GM18507 (cell line): ENCODE results near the gene DHX36.

Experiments used
- DNase-seq: peaks from one replicate; pipeline ENCODE4 v3.0.0; 2011; ENCODE audit warnings: low read depth; ENCODE audit not compliant: insufficient read length; ENCODE audit errors: extremely low spot score
- FAIRE-seq: peaks from 2 replicates; lab custom pipeline; 2011; peaks lifted over from hg19 to GRCh38; lab: Jason Lieb, UNC

Gene DHX36

GRCh38 chr3:154301561-154301960 lies 22.7 kb downstream of the DHX36 start:
- DNase-seq (no peak), FAIRE-seq (no peak)

GRCh38 chr3:154294016-154294415 lies 30.3 kb downstream of the DHX36 start:
- FAIRE-seq = no peak
- DNase-seq = no peak

GRCh38 chr3:154290187-154290586 lies 34.1 kb downstream of the DHX36 start:
- DNase-seq (no peak), FAIRE-seq (no peak)

- FAIRE-seq (no peak), DNase-seq (no peak)
Measured at GRCh38 chr3:154285221-154285620, 39.1 kb downstream of the DHX36 start.

GRCh38 chr3:154280161-154280560 lies 44.1 kb downstream of the DHX36 start:
- no peak for DNase-seq
- FAIRE-seq = no peak

- DNase-seq (no peak), FAIRE-seq (no peak)
Measured at GRCh38 chr3:154275965-154276364, 48.3 kb downstream of the DHX36 start.

- DNase-seq = no peak
- FAIRE-seq = no peak
Measured at GRCh38 chr3:154275292-154275691, 49.0 kb downstream of the DHX36 start.

- DNase-seq = no peak
- FAIRE-seq = no peak
Measured at GRCh38 chr3:154274348-154274747, 49.9 kb downstream of the DHX36 start.

- DNase-seq (no peak), FAIRE-seq (no peak)
Measured at GRCh38 chr3:154273381-154273780, 50.9 kb downstream of the DHX36 start.

GRCh38 chr3:154254527-154254926 lies 69.8 kb downstream of the DHX36 start:
- no peak for FAIRE-seq

GRCh38 chr3:154252759-154253638 lies 71.3 kb downstream of the DHX36 start:
- FAIRE-seq (peak; percentile 78), DNase-seq (peak; percentile 28)

More at GRCh38 chr3:154254527-154254926, 69.8 kb downstream of the DHX36 start:
- no peak for DNase-seq

- DNase-seq (no peak), FAIRE-seq (no peak)
Measured at GRCh38 chr3:154251610-154252009, 72.7 kb downstream of the DHX36 start.

GRCh38 chr3:154250291-154250690 lies 74.0 kb downstream of the DHX36 start:
- no peak for DNase-seq
- FAIRE-seq = no peak

GRCh38 chr3:154247806-154248415 lies 76.4 kb downstream of the DHX36 start:
- FAIRE-seq = no peak
- no peak for DNase-seq

GRCh38 chr3:154244644-154245043 lies 79.6 kb downstream of the DHX36 start:
- no peak for DNase-seq
- no peak for FAIRE-seq

- DNase-seq = no peak
- FAIRE-seq = no peak
Measured at GRCh38 chr3:154243353-154243752, 80.9 kb downstream of the DHX36 start.

- FAIRE-seq (no peak), DNase-seq (no peak)
Measured at GRCh38 chr3:154242766-154243165, 81.5 kb downstream of the DHX36 start.

GRCh38 chr3:154241496-154241895 lies 82.8 kb downstream of the DHX36 start:
- FAIRE-seq = no peak
- DNase-seq = no peak

- FAIRE-seq (no peak), DNase-seq (no peak)
Measured at GRCh38 chr3:154240235-154240634, 84.1 kb downstream of the DHX36 start.

- FAIRE-seq (no peak), DNase-seq (no peak)
Measured at GRCh38 chr3:154236331-154236730, 88.0 kb downstream of the DHX36 start.

GRCh38 chr3:154235330-154235729 lies 89.0 kb downstream of the DHX36 start:
- no peak for FAIRE-seq

More at GRCh38 chr3:154235330-154235729, 89.0 kb downstream of the DHX36 start:
- DNase-seq = no peak
